Activated T-helper 1 cell treated with anti-CD3 and anti-CD28 coated beads, Interleukin-2, amount 50 U/mL, for 16 hours (primary cell): Measurements from ENCODE around the gene SPPL3.
"Not testable (repeated sequence)": the region's sequence is repeated elsewhere in the genome, so short reads cannot be mapped to it uniquely, and the experiment has no call there.

Source experiments
- DNase-seq, 2 donors: peaks; one replicate each; pipeline ENCODE4 v3.0.0-alpha.2; 2020; ENCODE audit warnings: low read depth in 1 of 2, low spot score in 1 of 2

Gene SPPL3

GRCh38 chr12:120921637-120922036 is 17.5 kb upstream of the SPPL3 start:
- no peak for DNase-seq

GRCh38 chr12:120920178-120920577 is 16.0 kb upstream of the SPPL3 start:
- no peak for DNase-seq

- no peak for DNase-seq
Measured at GRCh38 chr12:120917748-120918147, 13.6 kb upstream of the SPPL3 start.

GRCh38 chr12:120916561-120916960 is 12.4 kb upstream of the SPPL3 start:
- DNase-seq: no peak

- DNase-seq: no peak
Measured at GRCh38 chr12:120914794-120915193, 10.6 kb upstream of the SPPL3 start.

- DNase-seq: no peak
Measured at GRCh38 chr12:120909633-120910298, 5.6 kb upstream of the SPPL3 start.

GRCh38 chr12:120905856-120906384 is 1.8 kb upstream of the SPPL3 start:
- no peak for DNase-seq

GRCh38 chr12:120903412-120904196 is 554 bp downstream of the SPPL3 start:
- peak; percentile 44 to 53 for DNase-seq

GRCh38 chr12:120902846-120903411 is 1.2 kb downstream of the SPPL3 start:
- no peak for DNase-seq

- DNase-seq: no peak
Measured at GRCh38 chr12:120901818-120902217, 2.3 kb downstream of the SPPL3 start.

- DNase-seq: not testable (repeated sequence)
Measured at GRCh38 chr12:120901101-120901500, 3.1 kb downstream of the SPPL3 start.

GRCh38 chr12:120895532-120895931 is 8.6 kb downstream of the SPPL3 start:
- DNase-seq: no peak

GRCh38 chr12:120892265-120892664 is 11.9 kb downstream of the SPPL3 start:
- DNase-seq: no peak

GRCh38 chr12:120890963-120891362 is 13.2 kb downstream of the SPPL3 start:
- DNase-seq: no peak

- DNase-seq: no peak
Measured at GRCh38 chr12:120887253-120888043, 16.7 kb downstream of the SPPL3 start.

GRCh38 chr12:120886199-120887018 is 17.7 kb downstream of the SPPL3 start:
- DNase-seq: no peak

GRCh38 chr12:120885521-120885920 is 18.6 kb downstream of the SPPL3 start:
- DNase-seq: no peak

- DNase-seq: no peak
Measured at GRCh38 chr12:120884644-120885043, 19.5 kb downstream of the SPPL3 start.

GRCh38 chr12:120882055-120882555 is 22.1 kb downstream of the SPPL3 start:
- no peak for DNase-seq

- no peak for DNase-seq
Measured at GRCh38 chr12:120879718-120880300, 24.3 kb downstream of the SPPL3 start.
